GM19455 (cell line): ENCODE results near the gene VWC2.

Experiments used
- ATAC-seq: cut with Tn5 transposase; IDR thresholded peaks from one replicate; pipeline ENCODE4 v1.9.1; 2021; ENCODE audit not compliant: unreplicated experiment

Gene VWC2

GRCh38 chr7:49773218-49773935 is at the start of gene VWC2:
VWC2 (plus strand) TSS chr7:49773638; CDS start chr7:49775436, 1,798 bp downstream.
- no peak for ATAC-seq

DNA sequence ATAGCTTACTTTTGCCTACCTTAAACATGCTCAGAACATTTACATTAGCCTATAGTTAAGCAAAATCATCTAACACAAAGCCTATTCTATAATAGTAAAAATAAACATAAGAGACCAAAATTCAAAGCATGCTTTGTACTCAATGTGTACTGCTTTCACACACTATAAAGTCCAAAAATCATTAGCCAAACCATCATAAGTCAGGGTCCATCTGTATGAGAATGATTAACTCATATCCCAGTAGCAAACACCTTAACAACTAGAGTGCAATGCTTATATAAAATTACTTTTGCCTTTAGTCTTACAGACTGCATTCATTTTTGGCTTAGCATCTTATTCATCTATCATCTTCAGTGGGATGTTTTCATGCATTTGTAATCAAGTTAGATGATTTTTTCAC is 49.4 kb upstream of the VWC2 start:
- no peak for ATAC-seq

- ATAC-seq: no peak
Observed at GRCh38 chr7:49731836-49732235, 41.6 kb upstream of the VWC2 start.

- no peak for ATAC-seq
Observed at GRCh38 chr7:49762666-49763065, 10.8 kb upstream of the VWC2 start.

DNA sequence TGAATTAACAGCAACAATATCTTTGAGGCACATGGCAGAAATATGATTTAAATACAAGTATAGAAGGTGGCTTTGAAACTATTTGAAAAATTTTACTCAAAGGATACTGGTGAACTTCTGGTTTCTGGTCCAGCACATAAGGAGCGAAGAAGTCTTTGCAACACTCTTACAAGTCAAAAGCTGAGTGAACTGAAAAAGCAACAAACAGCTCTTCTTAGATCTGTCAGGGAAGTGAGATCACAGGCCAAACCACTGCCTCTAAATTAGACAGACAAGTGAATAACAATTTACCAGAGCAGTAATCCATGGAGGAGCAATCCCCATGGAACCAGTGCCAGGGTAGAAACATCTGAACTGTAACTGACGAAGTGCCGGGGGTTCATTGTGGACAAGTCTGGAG is 9.6 kb upstream of the VWC2 start:
- no peak for ATAC-seq

GRCh38 chr7:49766966-49767365 is 6.5 kb upstream of the VWC2 start:
- peak; percentile 81 for ATAC-seq

GRCh38 chr7:49767719-49768118 is 5.7 kb upstream of the VWC2 start:
- no peak for ATAC-seq

GRCh38 chr7:49768254-49768653 is 5.2 kb upstream of the VWC2 start:
- no peak for ATAC-seq

DNA sequence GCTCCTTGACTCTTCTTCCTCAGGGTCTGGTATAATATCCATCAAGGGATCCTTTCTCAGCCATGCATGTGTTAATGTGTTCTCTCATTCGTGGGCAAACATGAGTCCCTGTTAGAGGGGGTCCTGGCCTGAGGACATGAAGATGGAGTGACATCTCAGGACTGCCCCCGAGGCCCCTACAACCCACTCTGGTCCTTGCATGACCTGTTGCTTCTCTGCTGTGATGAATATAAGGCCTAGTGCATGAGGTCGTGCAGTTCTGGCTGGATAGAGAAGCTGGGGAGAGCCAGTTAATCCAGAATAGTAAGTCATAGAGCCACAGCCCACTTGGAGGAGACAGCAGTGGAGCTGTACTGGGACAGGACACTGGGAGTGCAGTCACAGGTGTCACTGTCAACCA is 4.6 kb upstream of the VWC2 start:
- ATAC-seq: no peak

GRCh38 chr7:49769285-49769857 is 4.1 kb upstream of the VWC2 start:
- no peak for ATAC-seq

GRCh38 chr7:49770838-49771237 is 2.6 kb upstream of the VWC2 start:
- no peak for ATAC-seq

DNA sequence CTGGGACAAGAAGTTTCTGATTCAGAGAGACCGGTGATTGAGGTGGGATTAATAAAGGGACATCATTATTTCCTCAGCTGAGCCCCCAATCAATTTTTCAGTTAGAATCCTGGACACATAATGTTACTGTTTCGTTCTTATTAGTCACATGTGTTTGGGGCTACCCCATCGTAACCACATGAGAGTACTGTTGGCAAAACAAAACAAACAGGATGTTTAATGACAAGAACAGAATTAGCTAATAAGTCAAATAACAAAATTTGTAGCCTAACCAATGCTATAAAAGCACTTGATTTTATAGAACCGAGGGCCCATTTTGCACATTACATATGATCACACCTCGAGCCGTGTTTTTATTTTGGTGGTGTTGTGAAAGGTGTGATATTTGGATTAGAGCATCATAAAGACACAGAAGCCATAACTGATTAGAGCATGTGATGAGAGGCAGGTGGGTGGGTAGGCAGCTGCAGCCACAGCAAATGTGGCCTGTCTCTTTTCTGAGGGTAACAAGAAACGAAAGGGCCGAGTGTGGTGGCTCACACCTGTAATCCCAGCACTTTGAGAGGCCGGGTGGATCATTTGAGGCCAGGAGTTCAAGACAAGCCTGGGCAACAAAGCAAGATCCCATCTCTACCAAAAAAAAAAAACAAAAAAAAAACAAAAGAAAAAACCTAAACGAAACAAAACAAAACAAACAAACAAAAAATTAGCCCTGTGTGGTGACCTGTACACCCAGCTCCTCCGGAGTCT is 1.8 kb upstream of the VWC2 start:
- ATAC-seq: peak; percentile 38

GRCh38 chr7:49772916-49773217 is 571 bp upstream of the VWC2 start:
- no peak for ATAC-seq

GRCh38 chr7:49773936-49774458 is 559 bp downstream of the VWC2 start:
- ATAC-seq: no peak

- ATAC-seq: no peak
Observed at GRCh38 chr7:49774459-49775064, 1.1 kb downstream of the VWC2 start.

DNA sequence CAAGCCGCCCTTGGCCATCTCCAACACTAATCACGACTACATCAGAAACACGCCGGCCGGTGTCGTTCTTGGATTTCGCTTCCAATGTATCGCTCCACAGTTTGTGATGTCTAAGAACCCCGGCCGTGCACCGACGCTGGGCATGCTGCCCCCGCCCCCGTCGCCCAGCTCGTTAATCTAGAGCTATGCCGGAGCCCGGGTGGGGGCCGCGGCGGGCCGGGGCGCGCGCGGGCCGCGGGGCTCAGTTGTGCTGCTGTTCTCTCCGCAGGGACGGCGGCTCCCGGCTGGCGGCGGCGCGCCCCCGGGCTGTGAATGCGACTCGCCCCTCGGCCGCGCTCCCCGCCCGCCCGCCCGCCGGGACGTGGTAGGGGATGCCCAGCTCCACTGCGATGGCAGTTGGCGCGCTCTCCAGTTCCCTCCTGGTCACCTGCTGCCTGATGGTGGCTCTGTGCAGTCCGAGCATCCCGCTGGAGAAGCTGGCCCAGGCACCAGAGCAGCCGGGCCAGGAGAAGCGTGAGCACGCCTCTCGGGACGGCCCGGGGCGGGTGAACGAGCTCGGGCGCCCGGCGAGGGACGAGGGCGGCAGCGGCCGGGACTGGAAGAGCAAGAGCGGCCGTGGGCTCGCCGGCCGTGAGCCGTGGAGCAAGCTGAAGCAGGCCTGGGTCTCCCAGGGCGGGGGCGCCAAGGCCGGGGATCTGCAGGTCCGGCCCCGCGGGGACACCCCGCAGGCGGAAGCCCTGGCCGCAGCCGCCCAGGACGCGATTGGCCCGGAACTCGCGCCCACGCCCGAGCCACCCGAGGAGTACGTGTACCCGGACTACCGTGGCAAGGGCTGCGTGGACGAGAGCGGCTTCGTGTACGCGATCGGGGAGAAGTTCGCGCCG is 1.9 kb downstream of the VWC2 start:
- no peak for ATAC-seq

- ATAC-seq: no peak
Observed at GRCh38 chr7:49775949-49776443, 2.6 kb downstream of the VWC2 start.

DNA sequence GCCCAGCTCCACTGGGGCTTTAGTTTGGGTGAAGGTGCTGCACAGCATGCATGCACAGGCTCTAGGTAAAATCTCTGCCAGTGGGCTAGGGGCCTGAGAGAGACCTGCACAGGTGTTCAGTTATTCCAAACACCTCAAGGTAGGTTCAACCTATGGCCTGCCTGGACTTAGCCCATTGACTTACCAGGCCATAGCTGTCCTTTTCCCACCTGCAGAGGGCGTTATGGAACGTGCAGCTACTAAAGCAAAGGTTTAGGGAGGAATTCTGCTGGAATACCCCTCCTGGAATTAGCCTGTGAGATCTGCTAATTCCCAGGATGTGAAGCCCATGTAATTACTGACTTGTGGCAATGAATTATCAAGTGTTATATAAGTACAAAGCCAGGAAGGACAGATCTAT is 3.6 kb downstream of the VWC2 start:
- ATAC-seq: no peak

DNA sequence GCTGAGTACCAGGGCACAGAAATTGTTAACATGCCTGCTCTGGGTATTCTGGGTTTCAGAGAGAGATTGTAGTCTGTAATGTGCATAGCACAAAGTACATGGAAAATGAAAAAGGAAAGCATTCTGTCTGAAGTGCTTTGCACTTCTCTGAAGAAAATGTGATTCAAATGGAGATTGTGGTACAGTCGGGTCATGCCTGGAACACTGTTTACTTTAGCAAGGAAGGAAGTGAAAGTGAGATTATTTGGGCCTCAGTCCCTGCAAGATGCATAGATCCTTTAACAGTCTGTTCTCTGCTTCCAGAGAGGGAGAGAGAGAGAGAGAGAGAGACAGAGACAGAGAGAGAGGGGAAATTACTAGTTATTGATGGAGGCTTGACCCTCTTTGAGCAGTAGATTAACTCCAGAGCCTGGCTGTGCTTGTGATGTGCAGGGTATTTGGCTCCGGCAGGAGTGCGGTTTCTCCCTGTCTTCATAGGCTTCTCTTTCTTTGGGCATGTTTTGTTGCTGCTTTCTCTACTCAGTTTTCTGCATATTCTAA is 5.4 kb downstream of the VWC2 start:
- no peak for ATAC-seq

DNA sequence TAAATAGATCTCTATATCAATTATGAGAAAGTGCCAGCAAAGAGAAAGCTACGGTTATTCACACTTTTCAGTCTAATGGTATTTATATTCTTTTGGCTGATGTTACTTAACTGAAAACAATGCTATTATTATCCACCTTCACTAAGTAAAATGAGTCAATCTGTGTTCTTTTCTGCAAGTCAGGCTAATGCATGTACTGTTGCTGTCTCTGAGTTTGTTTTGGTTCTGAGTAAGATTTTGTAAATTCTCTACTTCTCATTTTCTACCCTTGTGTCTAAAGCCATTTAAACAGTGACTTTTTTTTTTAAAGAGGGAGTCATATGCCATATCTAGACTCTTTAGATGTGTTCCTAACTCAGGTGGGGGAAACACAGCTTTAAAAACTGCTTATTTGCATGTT is 7.5 kb downstream of the VWC2 start:
- no peak for ATAC-seq
